IMR-90 (cell line): ENCODE data around the gene SPTBN5.

ENCODE experiments used
- BHLHE40 ChIP-seq: fragments of 150-350 bp; IDR thresholded peaks from 2 replicates; pipeline ENCODE4 v1.6.1; 2016; ENCODE audit warnings: mild to moderate bottlenecking, low read depth, low read length
- CEBPB ChIP-seq: IDR thresholded peaks from 2 replicates; pipeline ENCODE4 v1.6.1; 2012; ENCODE audit warnings: low read depth, low read length, improper control_type of control experiment
- CHD1 ChIP-seq: IDR thresholded peaks from 2 replicates; pipeline ENCODE4 v1.6.1; 2012; ENCODE audit warnings: low read depth, low read length, improper control_type of control experiment
- CTCF ChIP-seq: conservative IDR thresholded peaks from 2 replicates; pipeline ENCODE4 v1.5.1; 2012; ENCODE audit warnings: mild to moderate bottlenecking, low read depth, low read length, improper control_type of control experiment
- ELK1 ChIP-seq: fragments of 150-350 bp; IDR thresholded peaks from 2 replicates; pipeline ENCODE4 v1.6.1; 2016; ENCODE audit warnings: low read depth, mild to moderate bottlenecking, low read length, moderate library complexity, borderline replicate concordance
- MAZ ChIP-seq: IDR thresholded peaks from 2 replicates; pipeline ENCODE4 v1.6.1; 2012; ENCODE audit warnings: low read depth, mild to moderate bottlenecking, low read length, improper control_type of control experiment, moderate library complexity, borderline replicate concordance
- MXI1 ChIP-seq: IDR thresholded peaks from 2 replicates; pipeline ENCODE4 v1.6.1; 2012; ENCODE audit warnings: low read depth, mild to moderate bottlenecking, low read length, moderate library complexity, borderline replicate concordance
- NFE2L2 ChIP-seq: fragments of 150-350 bp; IDR thresholded peaks from 2 replicates; pipeline ENCODE4 v1.6.1; 2016; ENCODE audit warnings: low read depth, mild to moderate bottlenecking, low read length
- POLR2A ChIP-seq: IDR thresholded peaks from 2 replicates; pipeline ENCODE4 v1.6.1; 2012; ENCODE audit warnings: mild to moderate bottlenecking, low read depth, low read length
- RAD21 ChIP-seq: IDR thresholded peaks from 2 replicates; pipeline ENCODE4 v1.6.1; 2012; ENCODE audit warnings: low read length, improper control_type of control experiment
- RFX5 ChIP-seq: IDR thresholded peaks from 2 replicates; pipeline ENCODE4 v1.8.0; 2012; ENCODE audit warnings: low read depth, mild to moderate bottlenecking, low read length, moderate library complexity
- SMC3 ChIP-seq: fragments of 150-350 bp; IDR thresholded peaks from 2 replicates; pipeline ENCODE4 v1.6.1; 2016; ENCODE audit warnings: low read depth, mild to moderate bottlenecking, antibody characterized with exemption, low read length, moderate library complexity

- no peak for TF ChIP-seq CTCF
- TF ChIP-seq CHD1, result no peak
- no peak for TF ChIP-seq ELK1
- TF ChIP-seq CEBPB, result no peak
- no peak for TF ChIP-seq POLR2A
- TF ChIP-seq BHLHE40, result no peak
- TF ChIP-seq SMC3, result no peak
- TF ChIP-seq MAZ, result no peak
- no peak for TF ChIP-seq RAD21
- no peak for TF ChIP-seq MXI1
- no peak for TF ChIP-seq RFX5
- TF ChIP-seq NFE2L2, result no peak
Observed at GRCh38 chr15:41825572-41826535, 68.0 kb downstream of the SPTBN5 start.
